PC-9 (cell line): ENCODE results near the gene ZCCHC8.

ENCODE experiments used
- EZH2 ChIP-seq: fragments of 200-600 bp; sonication (generic); IDR thresholded peaks from 2 replicates; pipeline ENCODE4 v1.8.0; 2017; ENCODE audit warnings: antibody characterized with exemption, low read depth
- TF ChIP-seq, protein P1 (sequence below): fragments of 200-600 bp; sonication (generic); conservative IDR thresholded peaks from 2 replicates; pipeline ENCODE4 v1.6.1; 2017; ENCODE audit warnings: mixed run types, antibody characterized with exemption, mild to moderate bottlenecking, moderate library complexity

DNA sequence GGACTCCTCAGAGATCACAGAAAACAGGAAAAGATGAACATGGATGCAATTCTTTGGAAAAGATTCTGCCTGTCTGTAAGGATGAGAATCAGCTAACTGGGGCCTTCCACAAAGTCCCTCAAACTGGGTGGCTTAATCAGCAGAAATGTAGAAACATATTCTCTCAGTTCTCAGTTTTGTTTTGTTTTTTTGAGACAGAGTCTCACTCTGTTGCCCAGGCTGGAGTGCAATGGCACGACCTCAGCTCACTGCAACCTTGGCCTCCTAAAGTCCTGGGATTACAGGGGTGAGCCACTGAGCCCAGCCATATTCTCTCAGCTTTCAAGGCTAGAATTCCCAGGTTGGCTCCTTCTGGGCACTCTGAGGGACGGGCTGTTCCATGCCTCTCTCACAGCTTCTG is 40.1 kb downstream of the ZCCHC8 start:
- TF ChIP-seq, protein P1, sequence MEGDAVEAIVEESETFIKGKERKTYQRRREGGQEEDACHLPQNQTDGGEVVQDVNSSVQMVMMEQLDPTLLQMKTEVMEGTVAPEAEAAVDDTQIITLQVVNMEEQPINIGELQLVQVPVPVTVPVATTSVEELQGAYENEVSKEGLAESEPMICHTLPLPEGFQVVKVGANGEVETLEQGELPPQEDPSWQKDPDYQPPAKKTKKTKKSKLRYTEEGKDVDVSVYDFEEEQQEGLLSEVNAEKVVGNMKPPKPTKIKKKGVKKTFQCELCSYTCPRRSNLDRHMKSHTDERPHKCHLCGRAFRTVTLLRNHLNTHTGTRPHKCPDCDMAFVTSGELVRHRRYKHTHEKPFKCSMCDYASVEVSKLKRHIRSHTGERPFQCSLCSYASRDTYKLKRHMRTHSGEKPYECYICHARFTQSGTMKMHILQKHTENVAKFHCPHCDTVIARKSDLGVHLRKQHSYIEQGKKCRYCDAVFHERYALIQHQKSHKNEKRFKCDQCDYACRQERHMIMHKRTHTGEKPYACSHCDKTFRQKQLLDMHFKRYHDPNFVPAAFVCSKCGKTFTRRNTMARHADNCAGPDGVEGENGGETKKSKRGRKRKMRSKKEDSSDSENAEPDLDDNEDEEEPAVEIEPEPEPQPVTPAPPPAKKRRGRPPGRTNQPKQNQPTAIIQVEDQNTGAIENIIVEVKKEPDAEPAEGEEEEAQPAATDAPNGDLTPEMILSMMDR = no peak
- TF ChIP-seq EZH2 = no peak
